HCT116 (cell line): ENCODE data around the gene FAR1. TPM values are rescaled to one million over a fixed set of nuclear protein-coding genes. Genes with fewer than 3 reads are reported as not detected.

Experiments used
- ATAC-seq: fragments of 200-7000 bp; cut with Tn5 transposase; 2 replicates; pipeline ENCODE4 v1.9.1; 2020; ENCODE audit warnings: mild to moderate bottlenecking, moderate library complexity
- BruUV-seq: library from RNA; stranded (reverse); fragments of 400-500 nt; replicated peaks from 2 replicates; lab custom pipeline; 2021; lab: Mats Ljungman, UMichigan
- CTCF ChIA-PET: fragments of 300-600 bp; sonication (Branson Sonifier 250); formaldehyde crosslinking; loops from one replicate; lab custom pipeline; 2021; ENCODE audit warnings: antibody characterized with exemption; lab: Charles Lee
- POLR2A ChIA-PET: fragments of 300-600, 350-600 bp; sonication (Branson Sonifier 250); formaldehyde crosslinking; loops from one replicate; lab custom pipeline; 2021; ENCODE audit warnings: antibody characterized with exemption; lab: Charles Lee
- RAD21 ChIA-PET, 2 experiments: fragments of 300-600 bp; sonication (Branson Sonifier 250); formaldehyde crosslinking; loops; one replicate each; lab custom pipeline; 2023; ENCODE audit warnings: low total read pairs in 2 of 2; ENCODE audit not compliant: uncharacterized antibody in 2 of 2, unreplicated experiment in 2 of 2, low non-redundant PET in 1 of 2; lab: Charles Lee
- DNase-seq: peaks from one replicate; pipeline ENCODE4 v3.0.0-alpha.2; 2010; ENCODE audit warnings: low read depth, low spot score
- H2AFZ ChIP-seq: fragments of 200-600 bp; shearing (Covaris generic), sonication (generic); 2 replicates; pipeline ENCODE4 v1.6.1; 2017; ENCODE audit warnings: low read depth, mixed run types, mixed read lengths, antibody characterized with exemption, low read length; ENCODE audit not compliant: poor library complexity, severe bottlenecking
- H3K27ac ChIP-seq: 2 replicates; pipeline ENCODE4 v1.5.1; 2012; ENCODE audit warnings: low read depth, low read length
- H3K27me3 ChIP-seq: fragments of 200-600 bp; sonication (generic); 2 replicates; pipeline ENCODE4 v1.6.1; 2016; ENCODE audit warnings: mixed run types, low read length, mixed read lengths; ENCODE audit not compliant: insufficient read depth
- H3K36me3 ChIP-seq, 2 experiments: fragments of 200-500 bp in 1 of 2; fragments of 200-600 bp in 1 of 2; sonication (Bioruptor generic) in 1 of 2; sonication (generic) in 1 of 2; 2 replicates each; pipeline versions ENCODE4 v1.5.1 to v1.6.1; 2014 to 2016; ENCODE audit warnings: low read length in 2 of 2, inconsistent platforms in 1 of 2, mixed read lengths in 1 of 2, mixed run types in 1 of 2; ENCODE audit not compliant: insufficient read depth in 2 of 2, control insufficient read depth in 1 of 2
- H3K4me1 ChIP-seq, 2 experiments: fragments of 200-600 bp in 1 of 2; sonication (generic) in 1 of 2; 2 replicates each; pipeline versions ENCODE4 v1.5.1 to v1.6.1; 2012 to 2017; ENCODE audit warnings: low read length in 2 of 2, inconsistent platforms in 1 of 2, mild to moderate bottlenecking in 1 of 2, mixed read lengths in 1 of 2, mixed run types in 1 of 2, moderate library complexity in 1 of 2; ENCODE audit not compliant: insufficient read depth in 2 of 2, control insufficient read depth in 1 of 2
- H3K4me2 ChIP-seq: fragments of 200-600 bp; sonication (generic); 2 replicates; pipeline ENCODE4 v1.6.1; 2017; ENCODE audit warnings: mixed run types, low read length, mixed read lengths
- H3K4me3 ChIP-seq, 2 experiments: fragments of 200-600 bp in 1 of 2; sonication (generic) in 1 of 2; replicated peaks in 1 of 2; 2 replicates each; pipeline ENCODE4 v1.5.1; 2011 to 2016; ENCODE audit warnings: low read length in 2 of 2, control low read depth in 1 of 2, low read depth in 1 of 2, mild to moderate bottlenecking in 1 of 2, mixed read lengths in 1 of 2, mixed run types in 1 of 2
- H3K79me2 ChIP-seq: fragments of 200-600 bp; sonication (generic); 2 replicates; pipeline ENCODE4 v1.6.1; 2017; ENCODE audit warnings: mild to moderate bottlenecking, mixed run types, low read length, moderate library complexity, mixed read lengths; ENCODE audit not compliant: insufficient read depth
- H3K9ac ChIP-seq: fragments of 200-600 bp; sonication (generic); 2 replicates; pipeline ENCODE4 v1.6.1; 2016; ENCODE audit warnings: low read length, mixed read lengths
- H3K9me2 ChIP-seq: fragments of 200-600 bp; sonication (generic), shearing (Covaris generic); 2 replicates; pipeline ENCODE4 v1.6.1; 2017; ENCODE audit warnings: mixed run types, mild to moderate bottlenecking, moderate library complexity; ENCODE audit not compliant: insufficient read depth
- H3K9me3 ChIP-seq, 2 experiments: fragments of 200-500 bp in 1 of 2; fragments of 200-600 bp in 1 of 2; sonication (Bioruptor generic) in 1 of 2; sonication (generic) in 1 of 2; 2 replicates each; pipeline ENCODE4 v1.6.1; 2014 to 2017; ENCODE audit warnings: low read length in 2 of 2, mixed read lengths in 2 of 2, inconsistent platforms in 1 of 2, low read depth in 1 of 2, mild to moderate bottlenecking in 1 of 2, mixed run types in 1 of 2, moderate library complexity in 1 of 2; ENCODE audit not compliant: control insufficient read depth in 1 of 2, insufficient read depth in 1 of 2
- H4K20me1 ChIP-seq: fragments of 200-600 bp; sonication (generic), shearing (Covaris generic); 2 replicates; pipeline ENCODE4 v1.6.1; 2017; ENCODE audit warnings: mixed run types, mild to moderate bottlenecking, moderate library complexity; ENCODE audit not compliant: insufficient read depth
- CBX3 ChIP-seq: IDR thresholded peaks from 2 replicates; pipeline ENCODE4 v1.6.1; 2012; ENCODE audit warnings: low read depth
- CEBPB ChIP-seq: IDR thresholded peaks from 2 replicates; pipeline ENCODE4 v1.6.1; 2012; ENCODE audit warnings: low read depth
- EZH2phosphoT487 ChIP-seq: fragments of 200-600 bp; IDR thresholded peaks from 2 replicates; pipeline ENCODE4 v1.6.1; 2018; ENCODE audit warnings: antibody characterized with exemption, borderline replicate concordance
- JUND ChIP-seq: IDR thresholded peaks from 2 replicates; pipeline ENCODE4 v1.6.1; 2012
- POLR2A ChIP-seq: IDR thresholded peaks from 2 replicates; pipeline ENCODE4 v1.7.0; 2011; ENCODE audit warnings: borderline replicate concordance; ENCODE audit not compliant: insufficient read depth, insufficient read length; ENCODE audit errors: extremely low read depth
- SIN3A ChIP-seq: IDR thresholded peaks from 2 replicates; pipeline ENCODE4 v1.6.1; 2012; ENCODE audit warnings: low read depth
- SP1 ChIP-seq: IDR thresholded peaks from 2 replicates; pipeline ENCODE4 v1.6.1; 2012; ENCODE audit warnings: low read depth
- SRF ChIP-seq: IDR thresholded peaks from 2 replicates; pipeline ENCODE4 v1.6.1; 2012; ENCODE audit warnings: low read depth
- TCF7L2 ChIP-seq: IDR thresholded peaks from 2 replicates; pipeline ENCODE4 v1.7.0; 2011; ENCODE audit warnings: borderline replicate concordance, inconsistent platforms; ENCODE audit not compliant: insufficient read depth, insufficient read length; ENCODE audit errors: extremely low read depth
- ZNF274 ChIP-seq: fragments of 200-500 bp; sonication (Bioruptor generic); IDR thresholded peaks from 2 replicates; pipeline ENCODE4 v1.6.1; 2014; ENCODE audit warnings: mild to moderate bottlenecking, low read depth, low read length, inconsistent platforms
- intact Hi-C: fragments of 100-400 bp; cut with micrococcal nuclease; formaldehyde crosslinking; loops from 2 replicates; pipeline ENCODE4 v1.10.0; 2022
- total RNA-seq: library from RNA; stranded (reverse); gene quantifications from one replicate; pipeline ENCODE4 v1.2.1, GENCODE V29; 2021; ENCODE audit not compliant: unreplicated experiment
- TF ChIP-seq, protein P1 (sequence below): IDR thresholded peaks from 2 replicates; pipeline ENCODE4 v1.6.1; 2012; ENCODE audit warnings: low read depth
- TF ChIP-seq, protein P2 (sequence below): IDR thresholded peaks from 2 replicates; pipeline ENCODE4 v1.6.1; 2011; ENCODE audit warnings: mild to moderate bottlenecking, low read length, moderate library complexity; ENCODE audit not compliant: insufficient replicate concordance; ENCODE audit errors: extremely low read depth

The FAR1 gene
- total RNA-seq, 1 experiment from 2014 or later: 74.3 TPM

DNA sequence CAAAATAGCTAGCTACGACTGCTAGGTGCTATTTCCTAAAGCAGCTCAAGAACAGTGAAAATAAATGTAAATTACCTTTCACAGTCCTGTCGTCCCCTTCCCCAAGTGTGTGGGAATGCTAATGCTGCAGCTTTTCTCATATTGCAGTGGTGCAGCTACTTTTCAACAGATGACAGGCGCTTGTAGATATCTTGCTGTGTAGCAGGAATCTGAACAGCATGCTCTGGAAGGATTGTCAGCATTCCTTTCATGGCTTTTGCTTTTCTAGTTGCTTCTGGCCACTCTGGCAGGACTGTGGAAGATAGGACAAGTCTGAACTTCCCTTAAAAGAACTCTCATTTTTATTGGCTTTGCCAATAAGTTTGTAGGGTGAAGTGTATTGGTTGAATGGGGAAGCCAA, 18.8 kb downstream of the FAR1 start:
- no peaks in the 10 kb centered on the region for H3K4me1 ChIP-seq
- H2AFZ ChIP-seq: no peak overlapping the region
- no peak for DNase-seq
- no peak overlapping the region for H3K4me3 ChIP-seq
- no peaks in the 10 kb centered on the region for H3K27me3 ChIP-seq
- intact Hi-C loops: no loop called here
- no peaks in the 10 kb centered on the region for H3K9me3 ChIP-seq
- no peak overlapping the region for H3K9ac ChIP-seq
- H3K79me2 ChIP-seq: peaks cover 98% of the 10 kb centered on the region
- H3K36me3 ChIP-seq: no peaks in the 10 kb centered on the region
- POLR2A ChIA-PET: no interaction called here
- H3K27ac ChIP-seq: no peak overlapping the region
- RAD21 ChIA-PET: no interaction called here
- no peak overlapping the region for H3K4me2 ChIP-seq
- TF ChIP-seq SRF (no peak), CEBPB (no peak), TCF7L2 (no peak), SP1 (no peak), SIN3A (no peak), EZH2phosphoT487 (no peak), JUND (no peak), CBX3 (no peak), POLR2A (no peak), ZNF274 (no peak)
- TF ChIP-seq, protein P1, sequence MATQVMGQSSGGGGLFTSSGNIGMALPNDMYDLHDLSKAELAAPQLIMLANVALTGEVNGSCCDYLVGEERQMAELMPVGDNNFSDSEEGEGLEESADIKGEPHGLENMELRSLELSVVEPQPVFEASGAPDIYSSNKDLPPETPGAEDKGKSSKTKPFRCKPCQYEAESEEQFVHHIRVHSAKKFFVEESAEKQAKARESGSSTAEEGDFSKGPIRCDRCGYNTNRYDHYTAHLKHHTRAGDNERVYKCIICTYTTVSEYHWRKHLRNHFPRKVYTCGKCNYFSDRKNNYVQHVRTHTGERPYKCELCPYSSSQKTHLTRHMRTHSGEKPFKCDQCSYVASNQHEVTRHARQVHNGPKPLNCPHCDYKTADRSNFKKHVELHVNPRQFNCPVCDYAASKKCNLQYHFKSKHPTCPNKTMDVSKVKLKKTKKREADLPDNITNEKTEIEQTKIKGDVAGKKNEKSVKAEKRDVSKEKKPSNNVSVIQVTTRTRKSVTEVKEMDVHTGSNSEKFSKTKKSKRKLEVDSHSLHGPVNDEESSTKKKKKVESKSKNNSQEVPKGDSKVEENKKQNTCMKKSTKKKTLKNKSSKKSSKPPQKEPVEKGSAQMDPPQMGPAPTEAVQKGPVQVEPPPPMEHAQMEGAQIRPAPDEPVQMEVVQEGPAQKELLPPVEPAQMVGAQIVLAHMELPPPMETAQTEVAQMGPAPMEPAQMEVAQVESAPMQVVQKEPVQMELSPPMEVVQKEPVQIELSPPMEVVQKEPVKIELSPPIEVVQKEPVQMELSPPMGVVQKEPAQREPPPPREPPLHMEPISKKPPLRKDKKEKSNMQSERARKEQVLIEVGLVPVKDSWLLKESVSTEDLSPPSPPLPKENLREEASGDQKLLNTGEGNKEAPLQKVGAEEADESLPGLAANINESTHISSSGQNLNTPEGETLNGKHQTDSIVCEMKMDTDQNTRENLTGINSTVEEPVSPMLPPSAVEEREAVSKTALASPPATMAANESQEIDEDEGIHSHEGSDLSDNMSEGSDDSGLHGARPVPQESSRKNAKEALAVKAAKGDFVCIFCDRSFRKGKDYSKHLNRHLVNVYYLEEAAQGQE: no peak
- TF ChIP-seq, protein P2, sequence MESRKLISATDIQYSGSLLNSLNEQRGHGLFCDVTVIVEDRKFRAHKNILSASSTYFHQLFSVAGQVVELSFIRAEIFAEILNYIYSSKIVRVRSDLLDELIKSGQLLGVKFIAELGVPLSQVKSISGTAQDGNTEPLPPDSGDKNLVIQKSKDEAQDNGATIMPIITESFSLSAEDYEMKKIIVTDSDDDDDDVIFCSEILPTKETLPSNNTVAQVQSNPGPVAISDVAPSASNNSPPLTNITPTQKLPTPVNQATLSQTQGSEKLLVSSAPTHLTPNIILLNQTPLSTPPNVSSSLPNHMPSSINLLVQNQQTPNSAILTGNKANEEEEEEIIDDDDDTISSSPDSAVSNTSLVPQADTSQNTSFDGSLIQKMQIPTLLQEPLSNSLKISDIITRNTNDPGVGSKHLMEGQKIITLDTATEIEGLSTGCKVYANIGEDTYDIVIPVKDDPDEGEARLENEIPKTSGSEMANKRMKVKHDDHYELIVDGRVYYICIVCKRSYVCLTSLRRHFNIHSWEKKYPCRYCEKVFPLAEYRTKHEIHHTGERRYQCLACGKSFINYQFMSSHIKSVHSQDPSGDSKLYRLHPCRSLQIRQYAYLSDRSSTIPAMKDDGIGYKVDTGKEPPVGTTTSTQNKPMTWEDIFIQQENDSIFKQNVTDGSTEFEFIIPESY: no peak
- TF ChIP-seq, all 23 proteins: peak for 0
- ATAC-seq: no peak
- H4K20me1 ChIP-seq: peaks cover 22% of the 10 kb centered on the region; the same call in 1 of the 2 replicates
- H3K9me2 ChIP-seq: no peaks in the 10 kb centered on the region
- no TSS peak for BruUV-seq
- CTCF ChIA-PET: no interaction called here
